ENCODE results near the gene NRXN3. TPM values are rescaled to one million over a fixed set of nuclear protein-coding genes. Genes with fewer than 3 reads are reported as not detected.

The NRXN3 gene
- total RNA-seq, 4 donors from 2014 or later: 4.1 to 11.9 (median 5.8) TPM

DNA sequence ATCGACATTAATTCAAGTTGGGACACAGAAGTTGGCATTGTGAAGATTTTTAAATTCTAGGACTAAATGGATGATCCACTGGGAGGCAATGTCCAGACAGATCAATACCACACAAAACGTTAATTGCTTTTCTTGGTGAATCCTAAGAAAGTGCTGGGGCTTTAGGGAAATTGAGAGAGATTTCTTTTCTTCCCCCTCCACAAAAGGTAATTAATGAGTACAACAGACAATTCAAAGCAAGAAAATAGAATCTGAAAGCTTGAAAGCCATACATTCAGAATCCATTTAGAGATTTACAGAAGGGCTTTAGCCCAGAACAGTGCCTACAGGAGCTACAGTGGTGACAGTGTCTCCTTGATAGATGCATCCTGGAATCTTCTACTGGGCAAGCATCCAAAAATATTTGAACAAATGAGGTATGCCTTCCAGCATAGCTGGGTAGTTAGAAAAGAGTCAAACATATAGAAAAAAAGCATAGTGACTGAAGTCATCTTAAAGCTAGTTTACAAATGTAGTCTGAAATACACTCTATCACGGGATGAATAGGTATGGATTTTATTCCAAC lies 1323.0 kb downstream of the NRXN3 start:
- H3K4me3 ChIP-seq: no peak overlapping the region
- 77 to 93% methylated on average over 3 of the region's 3 CpGs for WGBS, 2 donors (ENCODE audit: low coverage in 1 of 2)
- DNase-seq: no peak
- in situ Hi-C loops (cut with MboI; ENCODE audit: low pct_ligation_motif_present in 1 of 4, low pct_unique_long_range_greater_than_20kb in 1 of 4, low sequenced_read_pairs in 3 of 4) (no loop called here), intact Hi-C loops (cut with DNase I; ENCODE audit: low total_unique reads) (no loop called here)
- H3K4me1 ChIP-seq: no peaks in the 10 kb centered on the region
- no peaks in the 10 kb centered on the region for H3K27me3 ChIP-seq
- H3K36me3 ChIP-seq: no peaks in the 10 kb centered on the region
- no peak overlapping the region for H3K27ac ChIP-seq
- TF ChIP-seq EP300 (IDR thresholded peaks at IDR 0.05; ENCODE audit: low read depth): no peak
- no peak for TF ChIP-seq POLR2AphosphoS5 (IDR thresholded peaks at IDR 0.05)
- TF ChIP-seq, protein P1, sequence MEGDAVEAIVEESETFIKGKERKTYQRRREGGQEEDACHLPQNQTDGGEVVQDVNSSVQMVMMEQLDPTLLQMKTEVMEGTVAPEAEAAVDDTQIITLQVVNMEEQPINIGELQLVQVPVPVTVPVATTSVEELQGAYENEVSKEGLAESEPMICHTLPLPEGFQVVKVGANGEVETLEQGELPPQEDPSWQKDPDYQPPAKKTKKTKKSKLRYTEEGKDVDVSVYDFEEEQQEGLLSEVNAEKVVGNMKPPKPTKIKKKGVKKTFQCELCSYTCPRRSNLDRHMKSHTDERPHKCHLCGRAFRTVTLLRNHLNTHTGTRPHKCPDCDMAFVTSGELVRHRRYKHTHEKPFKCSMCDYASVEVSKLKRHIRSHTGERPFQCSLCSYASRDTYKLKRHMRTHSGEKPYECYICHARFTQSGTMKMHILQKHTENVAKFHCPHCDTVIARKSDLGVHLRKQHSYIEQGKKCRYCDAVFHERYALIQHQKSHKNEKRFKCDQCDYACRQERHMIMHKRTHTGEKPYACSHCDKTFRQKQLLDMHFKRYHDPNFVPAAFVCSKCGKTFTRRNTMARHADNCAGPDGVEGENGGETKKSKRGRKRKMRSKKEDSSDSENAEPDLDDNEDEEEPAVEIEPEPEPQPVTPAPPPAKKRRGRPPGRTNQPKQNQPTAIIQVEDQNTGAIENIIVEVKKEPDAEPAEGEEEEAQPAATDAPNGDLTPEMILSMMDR (IDR thresholded peaks at IDR 0.05): no peak
- TF ChIP-seq POLR2A (IDR thresholded peaks at IDR 0.05): no peak
- no peaks in the 10 kb centered on the region for H3K9me3 ChIP-seq

DNA sequence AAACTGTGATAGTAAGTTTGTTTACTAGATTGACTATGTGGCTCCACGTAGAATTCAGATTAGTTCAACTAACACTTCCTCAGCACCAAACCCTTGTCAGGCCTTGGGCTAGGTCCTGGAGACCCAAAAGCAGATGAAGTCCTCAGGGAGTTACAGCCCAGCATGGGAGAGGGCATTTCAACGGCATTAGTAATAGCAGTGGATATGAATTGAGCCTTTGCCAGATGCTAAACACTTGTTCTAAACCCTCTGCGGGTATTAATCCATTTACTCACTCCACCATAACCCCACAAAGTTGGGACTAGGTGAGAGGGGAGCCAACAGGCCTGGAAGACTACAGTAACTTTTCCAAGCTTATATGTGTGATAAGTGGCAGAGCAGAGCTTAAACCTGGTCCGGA lies 1326.5 kb downstream of the NRXN3 start:
- no peaks in the 10 kb centered on the region for H3K4me1 ChIP-seq
- TF ChIP-seq, protein P1 (IDR thresholded peaks at IDR 0.05): no peak
- TF ChIP-seq POLR2AphosphoS5 (IDR thresholded peaks at IDR 0.05) (no peak), POLR2A (IDR thresholded peaks at IDR 0.05) (no peak), EP300 (IDR thresholded peaks at IDR 0.05; ENCODE audit: low read depth) (no peak)
- no peaks in the 10 kb centered on the region for H3K36me3 ChIP-seq
- no peak overlapping the region for H3K4me3 ChIP-seq
- in situ Hi-C loops (cut with MboI; ENCODE audit: low pct_ligation_motif_present in 1 of 4, low pct_unique_long_range_greater_than_20kb in 1 of 4, low sequenced_read_pairs in 3 of 4): no loop called here
- DNase-seq: no peak
- 79 to 89% methylated on average over 3 to 4 of the region's 4 CpGs for WGBS, 2 donors (ENCODE audit: low coverage in 1 of 2)
- intact Hi-C loops (cut with DNase I; ENCODE audit: low total_unique reads): no loop called here
- H3K27me3 ChIP-seq: no peaks in the 10 kb centered on the region
- no peaks in the 10 kb centered on the region for H3K9me3 ChIP-seq
- H3K27ac ChIP-seq: no peak overlapping the region

DNA sequence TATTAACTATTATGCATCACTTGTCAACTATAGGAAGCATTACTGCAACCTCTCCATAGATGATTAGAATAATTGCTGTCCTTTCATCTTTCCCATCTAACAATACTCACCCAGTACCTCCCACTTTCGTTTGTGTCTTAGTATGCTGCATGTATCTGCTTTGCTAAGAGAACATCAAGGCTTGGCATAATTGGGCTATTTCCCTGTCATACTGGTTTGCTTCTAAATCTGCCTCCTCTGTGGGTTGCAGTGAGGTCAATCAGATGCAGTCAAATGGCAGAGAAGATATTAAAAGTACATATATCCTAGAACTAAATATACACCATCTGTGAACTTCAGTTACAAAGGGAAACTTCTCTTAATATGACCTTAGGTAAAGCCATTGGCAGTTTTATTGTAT lies 1330.3 kb downstream of the NRXN3 start:
- H3K4me3 ChIP-seq: no peak overlapping the region
- intact Hi-C loops (cut with DNase I; ENCODE audit: low total_unique reads): no loop called here
- no peaks in the 10 kb centered on the region for H3K27me3 ChIP-seq
- H3K36me3 ChIP-seq: no peaks in the 10 kb centered on the region
- WGBS, 2 donors (ENCODE audit: low coverage in 1 of 2): 39 to 60% methylated on average over 1 of the region's 1 CpG
- in situ Hi-C loops (cut with MboI; ENCODE audit: low pct_ligation_motif_present in 1 of 4, low pct_unique_long_range_greater_than_20kb in 1 of 4, low sequenced_read_pairs in 3 of 4): no loop called here
- no peak for DNase-seq
- H3K4me1 ChIP-seq: no peaks in the 10 kb centered on the region
- no peak overlapping the region for H3K27ac ChIP-seq
- H3K9me3 ChIP-seq: no peaks in the 10 kb centered on the region
- TF ChIP-seq EP300 (IDR thresholded peaks at IDR 0.05; ENCODE audit: low read depth) (no peak), POLR2AphosphoS5 (IDR thresholded peaks at IDR 0.05) (no peak), POLR2A (IDR thresholded peaks at IDR 0.05) (no peak)
- TF ChIP-seq, protein P1 (IDR thresholded peaks at IDR 0.05): no peak

DNA sequence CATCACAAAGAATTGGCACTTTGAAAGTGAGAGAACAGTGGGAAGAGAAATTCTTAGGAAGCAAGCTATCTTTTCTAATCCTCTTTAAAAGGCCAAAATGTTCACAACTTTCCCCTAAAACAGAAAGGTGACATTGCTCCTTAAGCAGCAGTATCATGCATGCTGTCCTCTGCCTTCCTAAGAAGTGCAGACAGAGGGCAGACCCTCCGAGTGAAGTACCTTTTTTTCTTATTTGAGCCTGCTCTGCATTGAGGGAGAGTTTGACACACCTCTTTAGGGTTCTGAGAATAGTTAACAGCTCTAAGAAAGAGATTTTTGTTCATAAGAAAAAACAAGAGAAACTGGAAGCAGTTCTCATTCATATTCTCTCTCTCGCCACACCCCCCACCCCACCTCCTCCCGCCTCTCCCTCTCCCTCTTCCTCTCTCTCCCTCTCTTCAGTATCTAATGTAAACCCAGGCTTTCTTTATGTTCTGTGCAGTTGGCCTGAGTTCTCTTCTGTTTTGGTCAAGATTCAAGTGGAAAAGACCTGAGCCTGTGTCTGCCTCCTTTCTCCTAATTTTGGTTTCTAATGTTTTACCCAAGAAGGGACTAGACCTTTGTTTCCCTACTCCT lies 1332.1 kb downstream of the NRXN3 start:
- DNase-seq: no peak
- Histone ChIP-seq H3K27ac (no peak overlapping the region), H3K27me3 (no peaks in the 10 kb centered on the region), H3K4me3 (no peak overlapping the region), H3K36me3 (no peaks in the 10 kb centered on the region), H3K9me3 (no peaks in the 10 kb centered on the region), H3K4me1 (no peaks in the 10 kb centered on the region)
- WGBS, 2 donors (ENCODE audit: low coverage in 1 of 2): 57 to 63% methylated on average over 3 of the region's 3 CpGs
- in situ Hi-C loops (cut with MboI; ENCODE audit: low pct_ligation_motif_present in 1 of 4, low pct_unique_long_range_greater_than_20kb in 1 of 4, low sequenced_read_pairs in 3 of 4): no loop called here
- TF ChIP-seq EP300 (IDR thresholded peaks at IDR 0.05; ENCODE audit: low read depth): no peak
- TF ChIP-seq POLR2AphosphoS5 (IDR thresholded peaks at IDR 0.05): no peak
- TF ChIP-seq, protein P1 (IDR thresholded peaks at IDR 0.05): no peak
- no peak for TF ChIP-seq POLR2A (IDR thresholded peaks at IDR 0.05)
- intact Hi-C loops (cut with DNase I; ENCODE audit: low total_unique reads): no loop called here
